Breast epithelium (tissue), 4 donors: Measurements from ENCODE around the gene COX14. TPM values are rescaled to one million over a fixed set of nuclear protein-coding genes. Genes with fewer than 3 reads are reported as not detected.
"Not testable (repeated sequence)": the region's sequence is repeated elsewhere in the genome, so short reads cannot be mapped to it uniquely, and the experiment has no call there.

Experiments
- DNase-seq, 2 donors: peaks; one replicate each; pipeline ENCODE4 v3.0.0-alpha.2; 2019; ENCODE audit warnings: low spot score in 2 of 2
- H3K27ac ChIP-seq, 2 donors: fragments of 200-600 bp; sonication (generic) in 1 of 2; one replicate each; pipeline ENCODE4 v1.5.1; 2016 to 2019; ENCODE audit warnings: mild to moderate bottlenecking in 1 of 2
- H3K27me3 ChIP-seq, 2 donors: fragments of 200-600 bp; sonication (generic) in 1 of 2; one replicate each; pipeline versions ENCODE4 v1.5.1 to v1.6.0; 2017 to 2019; ENCODE audit warnings: control low read depth in 1 of 2, mild to moderate bottlenecking in 1 of 2
- H3K36me3 ChIP-seq: fragments of 200-600 bp; one replicate; pipeline ENCODE4 v1.5.1; 2019
- H3K4me1 ChIP-seq, 2 donors: fragments of 200-600 bp; sonication (generic); one replicate each; pipeline ENCODE4 v1.5.1; 2016 to 2019; ENCODE audit warnings: control low read depth in 1 of 2
- H3K4me3 ChIP-seq, 3 donors: fragments of 200-600 bp; sonication (generic); 1 replicate in 2 of 3; 2 replicates in 1 of 3; pipeline ENCODE4 v1.5.1; 2016 to 2019; ENCODE audit warnings: mild to moderate bottlenecking in 3 of 3, moderate library complexity in 2 of 3
- H3K9me3 ChIP-seq, 2 donors: fragments of 200-600 bp; sonication (generic) in 1 of 2; one replicate each; pipeline ENCODE4 v1.5.1; 2016 to 2019; ENCODE audit warnings: control low read depth in 1 of 2
- CTCF ChIP-seq, 3 donors: fragments of 450-650 bp; IDR thresholded peaks; one replicate each; pipeline ENCODE4 v1.5.1; 2016 to 2017; ENCODE audit warnings: antibody characterized with exemption in 3 of 3, mild to moderate bottlenecking in 3 of 3, moderate library complexity in 3 of 3
- POLR2A ChIP-seq: fragments of 450-650 bp; IDR thresholded peaks from one replicate; pipeline ENCODE4 v1.6.1; 2016; ENCODE audit warnings: antibody characterized with exemption, mild to moderate bottlenecking, moderate library complexity
- POLR2AphosphoS5 ChIP-seq, 3 donors: sonication (generic); formaldehyde crosslinking; IDR thresholded peaks; one replicate each; pipeline ENCODE4 v1.6.1; 2017; ENCODE audit warnings: antibody characterized with exemption in 3 of 3
- intact Hi-C: fragments of 100-400 bp; cut with DNase I; formaldehyde crosslinking; loops from one replicate; pipeline ENCODE4 v1.15.1; 2023; ENCODE audit warnings: low total_unique reads
- total RNA-seq, 3 donors: library from RNA; depleted of rRNA; stranded (reverse); fragments of >200 nt; gene quantifications; one replicate each; pipeline ENCODE4 v1.1.0, GENCODE V29; 2016

The COX14 gene
- total RNA-seq, 3 donors from 2014 or later, result 66.7 to 139 (median 95.4) TPM

DNA sequence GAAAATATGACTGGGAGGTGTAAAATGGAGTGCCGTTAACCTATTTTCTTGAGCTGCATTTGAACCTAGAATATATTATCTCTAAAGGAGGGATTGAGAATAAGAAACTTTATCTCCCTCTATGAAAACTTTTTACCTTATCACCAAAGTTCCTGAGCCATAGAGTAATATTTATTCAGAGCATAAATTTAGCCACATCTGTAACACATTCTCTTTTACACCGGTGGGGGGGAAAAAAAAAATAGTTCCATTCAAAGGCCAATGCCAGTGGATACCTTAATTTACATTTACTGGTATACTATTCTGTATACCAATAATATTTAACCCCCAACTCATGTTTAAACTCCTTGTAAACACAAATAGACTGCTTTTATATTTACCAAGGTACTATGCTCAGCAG is 33.4 kb downstream of the COX14 start:
- no peaks in the 10 kb centered on the region for H3K27me3 ChIP-seq
- no peak for DNase-seq
- intact Hi-C loops, result no loop called here

DNA sequence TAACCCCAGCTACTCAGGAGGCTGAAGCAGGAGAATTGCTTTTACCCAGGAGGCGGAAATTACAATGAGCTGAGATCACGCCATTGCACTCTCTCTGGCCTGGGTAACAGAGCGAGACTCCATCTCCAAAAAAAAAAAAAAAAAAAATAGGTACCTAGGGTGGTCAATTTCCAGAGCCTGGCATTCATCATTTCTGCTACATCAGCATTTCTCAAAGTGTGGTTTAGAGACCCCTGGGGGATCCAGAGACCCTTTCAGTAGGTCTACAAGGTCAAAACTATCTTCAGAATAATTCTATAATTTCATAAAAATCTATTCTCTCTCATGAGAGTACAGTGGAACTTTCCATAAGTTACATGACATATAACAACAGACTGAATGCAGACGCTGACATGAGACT is 35.2 kb downstream of the COX14 start:
- no peak for DNase-seq
- Histone ChIP-seq H3K27ac (no peak overlapping the region), H3K4me1 (no peaks in the 10 kb centered on the region), H3K4me3 (no peak overlapping the region), H3K27me3 (no peaks in the 10 kb centered on the region), H3K36me3 (no peaks in the 10 kb centered on the region), H3K9me3 (no peaks in the 10 kb centered on the region)
- TF ChIP-seq POLR2A, result no peak
- TF ChIP-seq CTCF (IDR thresholded peaks at IDR 0.05), result no peak
- TF ChIP-seq POLR2AphosphoS5 (IDR thresholded peaks at IDR 0.05), result no peak
- intact Hi-C loops, result no loop called here

More for the DNA sequence above, 33.4 kb downstream of the COX14 start:
- Histone ChIP-seq H3K4me3 (no peak overlapping the region), H3K36me3 (no peaks in the 10 kb centered on the region), H3K27ac (no peak overlapping the region), H3K9me3 (no peaks in the 10 kb centered on the region), H3K4me1 (no peaks in the 10 kb centered on the region)
- no peak for TF ChIP-seq POLR2AphosphoS5 (IDR thresholded peaks at IDR 0.05)
- no peak for TF ChIP-seq POLR2A
- TF ChIP-seq CTCF (IDR thresholded peaks at IDR 0.05), result no peak

GRCh38 chr12:50148011-50148410 is 36.0 kb downstream of the COX14 start:
- DNase-seq, intact Hi-C loops, H3K27ac ChIP-seq, H3K27me3 ChIP-seq, H3K9me3 ChIP-seq, H3K4me1 ChIP-seq, H3K36me3 ChIP-seq, H3K4me3 ChIP-seq: not testable (repeated sequence)

GRCh38 chr12:50149311-50149710 is 37.3 kb downstream of the COX14 start:
- TF ChIP-seq POLR2A, result no peak
- TF ChIP-seq CTCF (IDR thresholded peaks at IDR 0.05), result no peak
- no peak for TF ChIP-seq POLR2AphosphoS5 (IDR thresholded peaks at IDR 0.05)
- no peak overlapping the region for H3K4me3 ChIP-seq
- H3K36me3 ChIP-seq, result no peaks in the 10 kb centered on the region
- intact Hi-C loops, result no loop called here
- no peak overlapping the region for H3K27ac ChIP-seq
- H3K9me3 ChIP-seq, result no peaks in the 10 kb centered on the region
- H3K4me1 ChIP-seq, result no peaks in the 10 kb centered on the region
- no peaks in the 10 kb centered on the region for H3K27me3 ChIP-seq
- no peak for DNase-seq

DNA sequence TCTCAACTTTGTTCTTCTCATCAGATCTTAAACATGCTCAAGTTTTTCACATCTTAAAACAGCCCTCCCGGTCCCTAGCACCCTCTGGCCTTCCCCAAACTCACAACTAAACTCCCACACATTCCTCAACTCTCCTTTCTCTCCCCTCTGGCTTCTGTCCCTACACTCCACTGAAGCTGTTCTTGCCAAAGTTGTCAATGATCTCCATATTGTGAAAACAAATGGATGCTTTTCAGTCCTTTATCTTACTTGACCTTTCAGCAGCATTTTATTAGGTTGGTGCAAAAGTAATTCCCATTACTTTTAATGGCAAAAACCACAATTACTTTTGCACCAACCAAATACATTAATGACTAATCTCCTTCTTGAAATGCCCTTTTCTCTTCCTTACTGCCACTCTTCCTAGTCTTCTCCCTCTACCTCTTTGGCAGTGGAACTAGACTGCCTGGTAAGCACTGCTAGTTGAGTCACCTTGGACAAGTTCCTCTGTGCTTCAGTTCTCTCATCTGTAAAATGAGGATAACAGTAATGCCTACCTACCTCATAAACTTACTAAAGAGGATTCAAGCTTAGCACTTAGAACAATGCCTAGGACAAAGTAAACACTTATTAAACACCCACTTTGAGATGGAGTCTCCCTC is 39.1 kb downstream of the COX14 start:
- Histone ChIP-seq H3K27me3 (no peaks in the 10 kb centered on the region), H3K4me3 (no peak overlapping the region), H3K4me1 (no peaks in the 10 kb centered on the region), H3K9me3 (no peaks in the 10 kb centered on the region), H3K27ac (no peak overlapping the region), H3K36me3 (no peaks in the 10 kb centered on the region)
- TF ChIP-seq POLR2A, result no peak
- no peak for TF ChIP-seq CTCF (IDR thresholded peaks at IDR 0.05)
- TF ChIP-seq POLR2AphosphoS5 (IDR thresholded peaks at IDR 0.05), result no peak
- no peak for DNase-seq
- intact Hi-C loops, result no loop called here

DNA sequence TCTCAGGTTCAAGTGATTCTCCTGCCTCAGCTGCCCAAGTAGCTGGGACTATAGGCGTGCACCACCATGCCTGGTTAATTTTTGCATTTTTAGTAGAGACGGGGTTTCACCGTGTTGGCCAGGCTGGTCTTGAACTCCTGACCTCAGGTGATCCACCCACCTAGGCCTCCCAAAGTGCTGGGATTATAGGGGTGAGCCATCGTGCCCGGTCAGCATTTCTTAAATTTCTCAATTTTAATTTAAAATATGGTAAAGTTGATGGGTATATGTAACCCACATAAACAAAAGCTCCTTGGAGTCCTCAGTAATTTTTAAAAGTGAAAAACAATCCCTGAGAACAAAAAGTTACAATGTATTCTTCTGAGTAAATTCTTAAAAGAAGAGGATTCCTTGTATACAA is 42.9 kb downstream of the COX14 start:
- H3K4me3 ChIP-seq, H3K4me1 ChIP-seq, H3K9me3 ChIP-seq, H3K27me3 ChIP-seq, H3K27ac ChIP-seq, H3K36me3 ChIP-seq, intact Hi-C loops, DNase-seq: not testable (repeated sequence)
